K562 (cell line): ENCODE results near the gene CNOT6L.

Experiments
- CEBPG ChIP-seq, 3 experiments: fragments of 200-800 bp in 1 of 3; sonication (Bioruptor generic) in 1 of 3; sonication (generic) in 1 of 3; formaldehyde crosslinking in 1 of 3; IDR thresholded peaks in 2 of 3; conservative IDR thresholded peaks in 1 of 3; 2 replicates each; pipeline versions ENCODE4 v1.6.1 to v1.8.0; 2016 to 2022; ENCODE audit warnings: missing compliant biosample characterization in 2 of 3, missing genetic modification characterization in 2 of 3, mild to moderate bottlenecking in 1 of 3, missing genetic modification reagents in 1 of 3
- CREM ChIP-seq: IDR thresholded peaks from 2 replicates; pipeline ENCODE4 v1.6.1; 2014; ENCODE audit warnings: antibody characterized with exemption, low read depth
- EP300 ChIP-seq: IDR thresholded peaks from 2 replicates; pipeline ENCODE4 v1.6.1; 2012; ENCODE audit warnings: low read length, improper control_type of control experiment
- KAT7 ChIP-seq: sonication (generic); formaldehyde crosslinking; IDR thresholded peaks from 2 replicates; pipeline ENCODE4 v1.8.0; 2022; ENCODE audit warnings: missing genetic modification reagents, mild to moderate bottlenecking, borderline replicate concordance
- NFXL1 ChIP-seq: fragments of 450-650 bp; formaldehyde crosslinking; IDR thresholded peaks from 2 replicates; pipeline ENCODE4 v1.4.0; 2021; ENCODE audit warnings: mild to moderate bottlenecking
- PPARD ChIP-seq: fragments of 250-450 bp; sonication (Bioruptor Pico); IDR thresholded peaks from 2 replicates; pipeline ENCODE4 v1.8.0; 2022; ENCODE audit warnings: inconsistent platforms, mild to moderate bottlenecking, moderate library complexity
- SMARCE1 ChIP-seq: fragments of 450-650 bp; IDR thresholded peaks from 2 replicates; pipeline ENCODE4 v1.7.1; 2016; ENCODE audit warnings: mild to moderate bottlenecking
- TEAD4 ChIP-seq, 2 experiments: sonication (generic) in 1 of 2; formaldehyde crosslinking in 1 of 2; IDR thresholded peaks; 2 replicates each; pipeline versions ENCODE4 v1.6.1 to v1.8.0; 2012 to 2022; ENCODE audit warnings: borderline replicate concordance in 1 of 2, inconsistent platforms in 1 of 2, low read length in 1 of 2, mild to moderate bottlenecking in 1 of 2, missing genetic modification reagents in 1 of 2
- TF ChIP-seq, protein P1 (sequence below), 3 experiments: IDR thresholded peaks in 2 of 3; conservative IDR thresholded peaks in 1 of 3; 2 replicates each; pipeline ENCODE4 v1.5.1; 2011 to 2012; ENCODE audit warnings: low read length in 3 of 3, mild to moderate bottlenecking in 3 of 3, control low read depth in 2 of 3, improper control_type of control experiment in 1 of 3, inconsistent platforms in 1 of 3, low read depth in 1 of 3, mixed read lengths in 1 of 3, moderate library complexity in 1 of 3; ENCODE audit not compliant: insufficient read depth in 2 of 3
- TF ChIP-seq, protein P2 (sequence below): sonication (generic); formaldehyde crosslinking; IDR thresholded peaks from 2 replicates; pipeline ENCODE4 v1.8.0; 2022; ENCODE audit warnings: missing genetic modification reagents, mild to moderate bottlenecking, borderline replicate concordance
- TF ChIP-seq, protein P3 (sequence below): fragments of 450-650 bp; IDR thresholded peaks from 2 replicates; pipeline ENCODE4 v1.6.1; 2016
- TF ChIP-seq, protein P4 (sequence below): sonication (generic); formaldehyde crosslinking; IDR thresholded peaks from 2 replicates; pipeline ENCODE4 v1.8.0; 2022; ENCODE audit warnings: mild to moderate bottlenecking, low read depth, missing genetic modification reagents
- TF ChIP-seq, protein P5 (sequence below): sonication (generic); formaldehyde crosslinking; IDR thresholded peaks from 2 replicates; pipeline ENCODE4 v1.8.1; 2023; ENCODE audit warnings: mild to moderate bottlenecking, missing genetic modification reagents

DNA sequence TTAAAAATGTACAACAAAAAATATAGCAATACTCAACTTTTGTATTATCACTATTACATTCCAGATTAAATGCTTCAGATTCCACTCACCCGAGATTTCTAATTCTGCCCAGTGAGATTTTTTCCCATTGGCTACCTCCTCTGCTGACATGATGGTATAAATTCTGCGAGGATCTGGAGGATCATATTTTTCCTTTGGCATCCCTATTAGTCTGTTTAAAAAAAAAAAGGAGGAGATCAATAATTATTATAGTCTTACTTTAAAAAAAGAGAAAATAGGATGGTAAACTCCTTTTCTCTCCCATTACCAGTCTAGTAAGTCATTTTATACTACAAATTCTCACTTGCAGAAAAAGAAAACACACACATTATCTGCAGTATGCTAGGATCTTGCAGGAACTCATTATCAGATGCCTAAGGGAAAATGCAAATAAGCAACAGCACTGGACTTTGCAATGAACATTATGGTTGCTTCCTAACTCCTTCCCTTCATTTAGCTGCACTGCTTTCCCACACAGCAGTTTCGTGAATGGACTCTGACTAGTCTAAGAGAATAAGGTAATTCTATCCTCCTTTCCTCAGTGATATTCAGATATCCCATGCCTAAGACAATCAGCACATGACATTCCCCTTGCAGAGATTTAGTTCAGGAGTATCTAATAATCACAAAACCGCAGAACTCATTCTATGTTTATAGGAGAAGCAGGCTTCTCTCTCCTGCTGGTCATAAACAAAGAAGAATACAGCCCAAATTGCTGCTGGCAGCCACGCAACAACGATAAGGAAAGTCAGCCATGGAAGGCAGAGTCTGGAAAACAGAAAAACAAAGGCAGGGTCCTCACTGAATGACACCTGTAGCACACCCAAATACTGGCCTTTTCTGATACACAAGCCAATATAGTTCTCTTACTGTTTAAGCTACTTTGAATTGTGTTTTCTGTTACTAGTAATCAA is 42.7 kb downstream of the CNOT6L start:
- TF ChIP-seq, protein P1, sequence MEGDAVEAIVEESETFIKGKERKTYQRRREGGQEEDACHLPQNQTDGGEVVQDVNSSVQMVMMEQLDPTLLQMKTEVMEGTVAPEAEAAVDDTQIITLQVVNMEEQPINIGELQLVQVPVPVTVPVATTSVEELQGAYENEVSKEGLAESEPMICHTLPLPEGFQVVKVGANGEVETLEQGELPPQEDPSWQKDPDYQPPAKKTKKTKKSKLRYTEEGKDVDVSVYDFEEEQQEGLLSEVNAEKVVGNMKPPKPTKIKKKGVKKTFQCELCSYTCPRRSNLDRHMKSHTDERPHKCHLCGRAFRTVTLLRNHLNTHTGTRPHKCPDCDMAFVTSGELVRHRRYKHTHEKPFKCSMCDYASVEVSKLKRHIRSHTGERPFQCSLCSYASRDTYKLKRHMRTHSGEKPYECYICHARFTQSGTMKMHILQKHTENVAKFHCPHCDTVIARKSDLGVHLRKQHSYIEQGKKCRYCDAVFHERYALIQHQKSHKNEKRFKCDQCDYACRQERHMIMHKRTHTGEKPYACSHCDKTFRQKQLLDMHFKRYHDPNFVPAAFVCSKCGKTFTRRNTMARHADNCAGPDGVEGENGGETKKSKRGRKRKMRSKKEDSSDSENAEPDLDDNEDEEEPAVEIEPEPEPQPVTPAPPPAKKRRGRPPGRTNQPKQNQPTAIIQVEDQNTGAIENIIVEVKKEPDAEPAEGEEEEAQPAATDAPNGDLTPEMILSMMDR (IDR thresholded peaks at IDR 0.05 in 2 of 3, conservative IDR thresholded peaks at IDR 0.05 in 1 of 3; ENCODE audit: insufficient read depth in 2 of 3, low read depth in 1 of 3, low read length in 3 of 3), result no peak
- no peak for TF ChIP-seq CREM
- TF ChIP-seq, protein P2, sequence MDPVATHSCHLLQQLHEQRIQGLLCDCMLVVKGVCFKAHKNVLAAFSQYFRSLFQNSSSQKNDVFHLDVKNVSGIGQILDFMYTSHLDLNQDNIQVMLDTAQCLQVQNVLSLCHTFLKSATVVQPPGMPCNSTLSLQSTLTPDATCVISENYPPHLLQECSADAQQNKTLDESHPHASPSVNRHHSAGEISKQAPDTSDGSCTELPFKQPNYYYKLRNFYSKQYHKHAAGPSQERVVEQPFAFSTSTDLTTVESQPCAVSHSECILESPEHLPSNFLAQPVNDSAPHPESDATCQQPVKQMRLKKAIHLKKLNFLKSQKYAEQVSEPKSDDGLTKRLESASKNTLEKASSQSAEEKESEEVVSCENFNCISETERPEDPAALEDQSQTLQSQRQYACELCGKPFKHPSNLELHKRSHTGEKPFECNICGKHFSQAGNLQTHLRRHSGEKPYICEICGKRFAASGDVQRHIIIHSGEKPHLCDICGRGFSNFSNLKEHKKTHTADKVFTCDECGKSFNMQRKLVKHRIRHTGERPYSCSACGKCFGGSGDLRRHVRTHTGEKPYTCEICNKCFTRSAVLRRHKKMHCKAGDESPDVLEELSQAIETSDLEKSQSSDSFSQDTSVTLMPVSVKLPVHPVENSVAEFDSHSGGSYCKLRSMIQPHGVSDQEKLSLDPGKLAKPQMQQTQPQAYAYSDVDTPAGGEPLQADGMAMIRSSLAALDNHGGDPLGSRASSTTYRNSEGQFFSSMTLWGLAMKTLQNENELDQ (CRISPR knock-in tag), result no peak
- TF ChIP-seq TEAD4 (IDR thresholded peaks at IDR 0.05; ENCODE audit: low read length), result no peak
- TF ChIP-seq TEAD4 (CRISPR knock-in tag; IDR thresholded peaks at IDR 0.05; ENCODE audit: borderline replicate concordance), result no peak
- no peak for TF ChIP-seq KAT7 (CRISPR knock-in tag)
- no peak for TF ChIP-seq EP300
- TF ChIP-seq CEBPG (CRISPR knock-in tag; IDR thresholded peaks at IDR 0.05), result no peak
- TF ChIP-seq CEBPG (tag; conservative IDR thresholded peaks at IDR 0.05 in 1 of 2, IDR thresholded peaks at IDR 0.05 in 1 of 2), result no peak
- TF ChIP-seq, protein P3, sequence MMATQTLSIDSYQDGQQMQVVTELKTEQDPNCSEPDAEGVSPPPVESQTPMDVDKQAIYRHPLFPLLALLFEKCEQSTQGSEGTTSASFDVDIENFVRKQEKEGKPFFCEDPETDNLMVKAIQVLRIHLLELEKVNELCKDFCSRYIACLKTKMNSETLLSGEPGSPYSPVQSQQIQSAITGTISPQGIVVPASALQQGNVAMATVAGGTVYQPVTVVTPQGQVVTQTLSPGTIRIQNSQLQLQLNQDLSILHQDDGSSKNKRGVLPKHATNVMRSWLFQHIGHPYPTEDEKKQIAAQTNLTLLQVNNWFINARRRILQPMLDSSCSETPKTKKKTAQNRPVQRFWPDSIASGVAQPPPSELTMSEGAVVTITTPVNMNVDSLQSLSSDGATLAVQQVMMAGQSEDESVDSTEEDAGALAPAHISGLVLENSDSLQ, result no peak
- no peak for TF ChIP-seq NFXL1 (CRISPR knock-in tag)
- TF ChIP-seq PPARD (CRISPR knock-in tag), result no peak
- TF ChIP-seq, protein P4, sequence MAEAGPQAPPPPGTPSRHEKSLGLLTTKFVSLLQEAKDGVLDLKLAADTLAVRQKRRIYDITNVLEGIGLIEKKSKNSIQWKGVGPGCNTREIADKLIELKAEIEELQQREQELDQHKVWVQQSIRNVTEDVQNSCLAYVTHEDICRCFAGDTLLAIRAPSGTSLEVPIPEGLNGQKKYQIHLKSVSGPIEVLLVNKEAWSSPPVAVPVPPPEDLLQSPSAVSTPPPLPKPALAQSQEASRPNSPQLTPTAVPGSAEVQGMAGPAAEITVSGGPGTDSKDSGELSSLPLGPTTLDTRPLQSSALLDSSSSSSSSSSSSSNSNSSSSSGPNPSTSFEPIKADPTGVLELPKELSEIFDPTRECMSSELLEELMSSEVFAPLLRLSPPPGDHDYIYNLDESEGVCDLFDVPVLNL (CRISPR knock-in tag), result no peak
- TF ChIP-seq, protein P5, sequence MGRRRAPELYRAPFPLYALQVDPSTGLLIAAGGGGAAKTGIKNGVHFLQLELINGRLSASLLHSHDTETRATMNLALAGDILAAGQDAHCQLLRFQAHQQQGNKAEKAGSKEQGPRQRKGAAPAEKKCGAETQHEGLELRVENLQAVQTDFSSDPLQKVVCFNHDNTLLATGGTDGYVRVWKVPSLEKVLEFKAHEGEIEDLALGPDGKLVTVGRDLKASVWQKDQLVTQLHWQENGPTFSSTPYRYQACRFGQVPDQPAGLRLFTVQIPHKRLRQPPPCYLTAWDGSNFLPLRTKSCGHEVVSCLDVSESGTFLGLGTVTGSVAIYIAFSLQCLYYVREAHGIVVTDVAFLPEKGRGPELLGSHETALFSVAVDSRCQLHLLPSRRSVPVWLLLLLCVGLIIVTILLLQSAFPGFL (CRISPR knock-in tag), result no peak
- TF ChIP-seq SMARCE1, result no peak
